Nephron (organoid): ENCODE data around the gene LRRC8B.
"Not testable (repeated sequence)": the region's sequence is repeated elsewhere in the genome, so short reads cannot be mapped to it uniquely, and the experiment has no call there.

Experiments used
- H3K27ac Mint-ChIP-seq, 3 experiments: 2 replicates each; pipeline ENCODE4 v1.8.0; 2020; ENCODE audit warnings: mixed read lengths in 3 of 3, mild to moderate bottlenecking in 2 of 3, moderate library complexity in 1 of 3
- H3K27me3 Mint-ChIP-seq: 2 replicates; pipeline ENCODE4 v1.8.0; 2021; ENCODE audit warnings: low read depth, mild to moderate bottlenecking, moderate library complexity, mixed read lengths
- H3K36me3 Mint-ChIP-seq: 2 replicates; pipeline ENCODE4 v1.8.0; 2020; ENCODE audit warnings: low read depth, mixed read lengths
- H3K4me1 Mint-ChIP-seq: 2 replicates; pipeline ENCODE4 v1.8.0; 2020; ENCODE audit warnings: mixed read lengths
- H3K4me3 Mint-ChIP-seq, 3 experiments: 2 replicates each; pipeline ENCODE4 v1.8.0; 2020; ENCODE audit warnings: mild to moderate bottlenecking in 3 of 3, mixed read lengths in 3 of 3, moderate library complexity in 2 of 3
- H3K9me3 Mint-ChIP-seq: 2 replicates; pipeline ENCODE4 v1.8.0; 2020; ENCODE audit warnings: mixed read lengths
- TF ChIP-seq, protein P1 (sequence below), 3 experiments: fragments of 200-600 bp; sonication (generic); IDR thresholded peaks; one replicate each; pipeline ENCODE4 v1.5.0; 2021; ENCODE audit warnings: antibody characterized with exemption in 3 of 3; ENCODE audit not compliant: unreplicated experiment in 3 of 3

The LRRC8B gene

GRCh38 chr1:89518221-89518631 is 6.4 kb upstream of the LRRC8B start:
- TF ChIP-seq, protein P1, sequence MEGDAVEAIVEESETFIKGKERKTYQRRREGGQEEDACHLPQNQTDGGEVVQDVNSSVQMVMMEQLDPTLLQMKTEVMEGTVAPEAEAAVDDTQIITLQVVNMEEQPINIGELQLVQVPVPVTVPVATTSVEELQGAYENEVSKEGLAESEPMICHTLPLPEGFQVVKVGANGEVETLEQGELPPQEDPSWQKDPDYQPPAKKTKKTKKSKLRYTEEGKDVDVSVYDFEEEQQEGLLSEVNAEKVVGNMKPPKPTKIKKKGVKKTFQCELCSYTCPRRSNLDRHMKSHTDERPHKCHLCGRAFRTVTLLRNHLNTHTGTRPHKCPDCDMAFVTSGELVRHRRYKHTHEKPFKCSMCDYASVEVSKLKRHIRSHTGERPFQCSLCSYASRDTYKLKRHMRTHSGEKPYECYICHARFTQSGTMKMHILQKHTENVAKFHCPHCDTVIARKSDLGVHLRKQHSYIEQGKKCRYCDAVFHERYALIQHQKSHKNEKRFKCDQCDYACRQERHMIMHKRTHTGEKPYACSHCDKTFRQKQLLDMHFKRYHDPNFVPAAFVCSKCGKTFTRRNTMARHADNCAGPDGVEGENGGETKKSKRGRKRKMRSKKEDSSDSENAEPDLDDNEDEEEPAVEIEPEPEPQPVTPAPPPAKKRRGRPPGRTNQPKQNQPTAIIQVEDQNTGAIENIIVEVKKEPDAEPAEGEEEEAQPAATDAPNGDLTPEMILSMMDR (IDR thresholded peaks at IDR 0.05; ENCODE audit: unreplicated experiment in 3 of 3): no peak
- Mint-ChIP-seq H3K4me1 (no peaks in the 10 kb centered on the region), H3K36me3 (no peaks in the 10 kb centered on the region), H3K27ac (peak overlapping the region in 1 of 3 experiments; percentile 57), H3K4me3 (no peak overlapping the region), H3K9me3 (peaks cover 6% of the 10 kb centered on the region), H3K27me3 (peaks cover 14% of the 10 kb centered on the region)

DNA sequence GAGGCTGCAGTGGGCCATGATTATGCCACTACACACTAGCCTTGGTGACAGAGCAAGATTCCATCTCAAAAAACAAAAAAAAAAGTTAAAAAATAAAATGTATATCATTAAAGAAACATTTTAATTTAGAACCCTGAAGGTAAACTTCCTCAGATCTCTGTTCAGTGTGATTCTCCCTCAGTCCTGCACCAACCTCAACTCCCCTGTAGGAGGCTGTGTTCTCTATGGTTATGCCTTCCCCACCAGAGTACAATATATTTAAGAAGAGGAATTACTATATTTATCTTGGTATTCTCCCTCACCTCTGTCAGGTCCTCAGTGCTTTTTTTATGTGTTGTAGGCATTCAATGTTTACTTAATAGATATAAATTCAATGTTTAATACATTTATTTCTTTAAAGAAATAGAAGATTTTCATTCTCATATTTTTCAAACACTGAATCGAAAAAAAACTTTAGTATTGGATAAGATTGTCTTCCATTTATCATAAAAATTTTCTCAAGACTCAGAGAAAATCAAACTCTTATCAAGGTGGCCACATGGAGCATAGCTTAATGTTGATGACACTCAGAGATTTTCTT is 4.8 kb upstream of the LRRC8B start:
- Mint-ChIP-seq H3K27me3 (peaks cover 12% of the 10 kb centered on the region), H3K27ac (no peak overlapping the region), H3K36me3 (no peaks in the 10 kb centered on the region), H3K4me3 (no peak overlapping the region), H3K9me3 (peaks cover 6% of the 10 kb centered on the region), H3K4me1 (peaks cover 6% of the 10 kb centered on the region)
- TF ChIP-seq, protein P1 (IDR thresholded peaks at IDR 0.05; ENCODE audit: unreplicated experiment in 3 of 3): peak; percentile 15 to 38 (median 33)

DNA sequence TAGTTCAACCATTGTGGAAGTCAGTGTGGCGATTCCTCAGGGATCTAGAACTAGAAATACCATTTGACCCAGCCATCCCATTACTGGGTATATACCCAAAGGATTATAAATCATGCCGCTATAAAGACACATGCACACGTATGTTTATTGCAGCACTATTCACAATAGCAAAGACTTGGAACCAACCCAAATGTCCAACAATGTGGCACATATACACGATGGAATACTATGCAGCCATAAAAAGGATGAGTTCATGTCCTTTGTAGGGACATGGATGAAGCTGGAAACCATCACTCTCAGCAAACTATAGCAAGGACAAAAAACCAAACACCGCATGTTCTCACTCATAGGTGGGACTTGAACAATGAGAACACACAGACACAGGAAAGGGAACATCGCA is 2.7 kb upstream of the LRRC8B start:
- H3K27ac Mint-ChIP-seq, H3K36me3 Mint-ChIP-seq, H3K9me3 Mint-ChIP-seq: not testable (repeated sequence)
- Mint-ChIP-seq H3K4me1 (peaks cover 14% of the 10 kb centered on the region), H3K27me3 (peaks cover 12% of the 10 kb centered on the region), H3K4me3 (peak overlapping the region in 1 of 3 experiments; percentile 53)

- Mint-ChIP-seq H3K4me3 (peak overlapping the region; percentile 81 to 84 (median 81)), H3K9me3 (peaks cover 6% of the 10 kb centered on the region), H3K4me1 (peaks cover 14% of the 10 kb centered on the region), H3K27me3 (peaks cover 12% of the 10 kb centered on the region), H3K27ac (peak overlapping the region; percentile 55 to 73 (median 70)), H3K36me3 (no peaks in the 10 kb centered on the region)
- TF ChIP-seq, protein P1 (IDR thresholded peaks at IDR 0.05; ENCODE audit: unreplicated experiment in 3 of 3): no peak
Observed at GRCh38 chr1:89523572-89524368, 859 bp upstream of the LRRC8B start.

GRCh38 chr1:89525169-89525855 is 683 bp downstream of the LRRC8B start:
- TF ChIP-seq, protein P1 (IDR thresholded peaks at IDR 0.05; ENCODE audit: unreplicated experiment in 3 of 3): no peak
- Mint-ChIP-seq H3K4me3 (peak overlapping the region in 2 of 3 experiments; percentile 81 to 86), H3K27ac (peak overlapping the region; percentile 15 to 70 (median 42)), H3K36me3 (no peaks in the 10 kb centered on the region), H3K4me1 (peaks cover 14% of the 10 kb centered on the region), H3K27me3 (peaks cover 8% of the 10 kb centered on the region), H3K9me3 (peaks cover 6% of the 10 kb centered on the region)

- Mint-ChIP-seq H3K27ac (no peak overlapping the region), H3K9me3 (peaks cover 6% of the 10 kb centered on the region), H3K4me1 (peaks cover 14% of the 10 kb centered on the region), H3K36me3 (no peaks in the 10 kb centered on the region), H3K4me3 (no peak overlapping the region), H3K27me3 (peaks cover 8% of the 10 kb centered on the region)
- TF ChIP-seq, protein P1 (IDR thresholded peaks at IDR 0.05; ENCODE audit: unreplicated experiment in 3 of 3): no peak
Observed at GRCh38 chr1:89527256-89527655, 2.6 kb downstream of the LRRC8B start.
